Measurements from ENCODE around the gene OR5B21. TPM values are rescaled to one million over a fixed set of nuclear protein-coding genes. Genes with fewer than 3 reads are reported as not detected.

The OR5B21 gene
- polyA plus RNA-seq, 3 donors, result 0.12 TPM; not detected in 2

DNA sequence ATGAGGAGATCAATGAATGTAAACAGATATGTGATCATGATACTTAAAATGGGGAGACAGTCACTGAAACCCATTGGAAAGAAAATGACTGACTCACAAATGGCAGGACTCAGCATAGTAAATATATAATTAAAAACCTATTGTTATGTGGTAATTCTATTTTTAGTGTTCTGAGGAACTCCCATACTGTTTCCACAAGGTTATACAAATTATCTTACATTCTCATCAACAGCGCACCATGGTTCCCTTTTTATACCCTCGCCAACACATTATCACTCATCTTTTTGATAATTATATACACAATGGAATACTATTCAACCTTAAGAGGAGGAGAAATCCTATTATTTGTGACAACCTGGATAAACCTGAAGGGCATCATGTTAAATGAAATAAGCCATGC, 17.1 kb downstream of the OR5B21 start:
- Histone ChIP-seq H3K4me1 (ENCODE audit: control insufficient read depth in 1 of 2, insufficient read depth in 2 of 2, low read length in 2 of 2) (no peaks in the 10 kb centered on the region), H3K4me2 (replicated peaks; ENCODE audit: extremely low read depth, low read length, poor library complexity, severe bottlenecking) (no peak overlapping the region), H3K36me3 (replicated peaks in 1 of 2; ENCODE audit: control insufficient read depth in 1 of 2, insufficient read depth in 2 of 2, low read length in 2 of 2) (no peaks in the 10 kb centered on the region), H3K9ac (ENCODE audit: insufficient read depth, low read length, poor library complexity, severe bottlenecking) (no peak overlapping the region), H4K20me1 (ENCODE audit: insufficient read depth, low read length) (no peaks in the 10 kb centered on the region), H3K79me2 (ENCODE audit: insufficient read depth, low read length) (no peaks in the 10 kb centered on the region), H3K27me3 (ENCODE audit: control insufficient read depth in 2 of 2, insufficient read depth in 2 of 2, low read length in 2 of 2) (no peaks in the 10 kb centered on the region), H3K9me3 (replicated peaks in 1 of 2; ENCODE audit: control insufficient read depth in 1 of 2, insufficient read depth in 1 of 2, low read length in 2 of 2) (no peaks in the 10 kb centered on the region), H2AFZ (ENCODE audit: insufficient read depth, low read depth, low read length, poor library complexity, severe bottlenecking) (no peak overlapping the region), H3K4me3 (replicated peaks in 1 of 3; ENCODE audit: low read depth in 2 of 3, low read length in 3 of 3) (no peak overlapping the region), H3K27ac (ENCODE audit: low read depth in 1 of 2, low read length in 2 of 2) (no peak overlapping the region)
- intact Hi-C loops (cut with micrococcal nuclease), result no loop called here
- WGBS (ENCODE audit: insufficient coverage), result no CpG with 5 or more reads among the region's 2 CpGs
- peaks cover 0 to 8% (median 0%) of the 10 kb centered on the region in 7 donors for H3K9me3 Mint-ChIP-seq
- peaks cover 0 to 2% (median 0%) of the 10 kb centered on the region in 3 donors for H3K27me3 Mint-ChIP-seq (ENCODE audit: low read depth in 3 of 3)
- H3K4me3 Mint-ChIP-seq, result no peak overlapping the region
- TF ChIP-seq CTCF (IDR thresholded peaks at IDR 0.05), result no peak
- H3K4me1 Mint-ChIP-seq, result no peaks in the 10 kb centered on the region
- no peaks in the 10 kb centered on the region for H3K36me3 Mint-ChIP-seq
- no peak for DNase-seq
- H3K27ac Mint-ChIP-seq, result no peak overlapping the region

DNA sequence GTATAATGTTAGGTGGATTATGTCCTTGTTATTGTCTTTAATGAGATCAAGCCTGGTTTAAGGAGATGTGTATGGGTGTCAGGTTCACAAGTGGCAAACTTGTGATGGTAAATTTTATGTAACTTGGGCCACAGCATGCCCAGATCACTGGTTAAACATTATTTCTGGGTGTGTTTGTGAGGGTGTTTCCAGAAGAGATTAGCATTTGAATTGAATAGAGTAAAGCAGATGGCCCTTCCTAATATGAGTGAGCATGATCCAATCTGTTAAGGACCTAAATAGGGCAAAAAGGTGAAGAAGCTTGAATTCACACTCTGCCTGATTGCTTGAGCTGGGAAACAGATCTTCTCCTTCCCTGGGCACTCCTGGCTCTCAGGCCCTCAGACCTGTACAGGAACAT, 20.7 kb downstream of the OR5B21 start:
- Histone ChIP-seq H3K79me2 (ENCODE audit: insufficient read depth, low read length) (no peaks in the 10 kb centered on the region), H3K36me3 (replicated peaks in 1 of 2; ENCODE audit: control insufficient read depth in 1 of 2, insufficient read depth in 2 of 2, low read length in 2 of 2) (no peaks in the 10 kb centered on the region), H3K27me3 (ENCODE audit: control insufficient read depth in 2 of 2, insufficient read depth in 2 of 2, low read length in 2 of 2) (no peaks in the 10 kb centered on the region), H2AFZ (ENCODE audit: insufficient read depth, low read depth, low read length, poor library complexity, severe bottlenecking) (no peak overlapping the region), H3K9me3 (replicated peaks in 1 of 2; ENCODE audit: control insufficient read depth in 1 of 2, insufficient read depth in 1 of 2, low read length in 2 of 2) (no peaks in the 10 kb centered on the region), H3K9ac (ENCODE audit: insufficient read depth, low read length, poor library complexity, severe bottlenecking) (no peak overlapping the region), H3K4me1 (ENCODE audit: control insufficient read depth in 1 of 2, insufficient read depth in 2 of 2, low read length in 2 of 2) (no peaks in the 10 kb centered on the region), H4K20me1 (ENCODE audit: insufficient read depth, low read length) (no peaks in the 10 kb centered on the region), H3K4me2 (replicated peaks; ENCODE audit: extremely low read depth, low read length, poor library complexity, severe bottlenecking) (no peak overlapping the region), H3K27ac (ENCODE audit: low read depth in 1 of 2, low read length in 2 of 2) (no peak overlapping the region), H3K4me3 (replicated peaks in 1 of 3; ENCODE audit: low read depth in 2 of 3, low read length in 3 of 3) (no peak overlapping the region)
- Mint-ChIP-seq H3K4me3 (no peak overlapping the region), H3K27me3 (ENCODE audit: low read depth in 3 of 3) (no peaks in the 10 kb centered on the region), H3K27ac (no peak overlapping the region), H3K9me3 (peaks cover 0 to 5% (median 0%) of the 10 kb centered on the region in 7 donors), H3K4me1 (no peaks in the 10 kb centered on the region), H3K36me3 (no peaks in the 10 kb centered on the region)
- TF ChIP-seq CTCF (IDR thresholded peaks at IDR 0.05), result no peak
- no peak for DNase-seq
- intact Hi-C loops (cut with micrococcal nuclease), result no loop called here
